HG03025 (cell line): ENCODE results near the gene SHCBP1.
"Not testable (repeated sequence)": the region's sequence is repeated elsewhere in the genome, so short reads cannot be mapped to it uniquely, and the experiment has no call there.

Experiments used
- ATAC-seq: cut with Tn5 transposase; IDR thresholded peaks from one replicate; pipeline ENCODE4 v1.9.1; 2021; ENCODE audit warnings: mild to moderate bottlenecking, moderate library complexity; ENCODE audit not compliant: unreplicated experiment, low FRiP score

Gene SHCBP1

DNA sequence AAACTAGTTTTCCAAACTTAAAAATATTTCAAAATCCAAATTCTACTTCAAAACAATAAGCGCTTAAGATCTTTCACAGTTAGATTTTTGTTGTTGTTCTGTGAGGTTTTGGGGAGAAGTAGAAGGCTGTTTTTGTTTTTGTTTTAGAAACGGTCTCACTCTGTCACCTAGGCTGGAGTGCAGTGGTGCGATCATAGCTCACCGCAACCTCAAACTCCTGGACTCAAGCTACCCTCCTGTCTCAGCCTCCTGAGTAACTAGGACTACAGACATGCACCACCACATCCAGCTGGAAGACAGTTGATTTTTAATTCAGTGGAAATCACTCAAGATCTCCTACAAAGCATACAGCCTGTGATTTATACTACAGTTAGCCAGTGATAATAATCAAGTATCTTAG, 2.7 kb downstream of the SHCBP1 start:
- ATAC-seq: no peak

DNA sequence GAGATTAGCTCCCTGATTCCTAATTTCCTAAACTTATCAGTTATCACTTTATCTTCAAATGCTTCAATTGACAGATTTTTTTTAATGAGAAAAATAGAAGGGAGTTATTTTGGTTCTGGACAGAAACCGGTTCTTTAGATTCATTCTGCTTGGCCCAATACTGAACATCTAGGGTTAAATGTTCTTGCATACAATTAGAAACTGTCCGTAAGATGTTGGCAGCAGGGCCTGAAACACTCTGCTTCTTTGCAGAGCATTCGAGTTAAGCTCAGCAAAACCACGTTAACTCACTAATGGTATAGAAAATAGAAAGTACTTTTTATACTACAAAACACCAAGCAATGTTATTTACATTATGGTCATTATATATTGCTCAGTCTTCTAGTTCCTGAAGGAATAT, 7.2 kb downstream of the SHCBP1 start:
- ATAC-seq: no peak

DNA sequence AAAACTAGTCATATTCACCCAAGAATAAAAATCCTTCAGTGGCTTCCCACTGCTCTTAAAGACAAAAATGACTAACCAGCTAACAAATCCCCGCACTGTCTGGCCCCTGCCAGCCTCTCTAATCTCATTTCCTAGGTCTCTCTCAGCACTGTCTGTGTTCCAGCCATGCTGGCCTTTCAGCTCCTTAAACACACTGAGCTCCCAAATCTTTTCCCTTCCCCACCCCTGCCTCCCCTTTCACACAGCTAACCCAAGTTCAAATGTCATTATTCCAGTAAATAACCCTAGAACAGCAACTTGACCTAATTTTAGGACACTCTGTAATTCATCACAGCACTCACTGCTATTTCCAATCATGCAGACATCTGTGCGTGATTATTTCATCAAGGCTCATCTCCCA, 7.8 kb downstream of the SHCBP1 start:
- no peak for ATAC-seq

DNA sequence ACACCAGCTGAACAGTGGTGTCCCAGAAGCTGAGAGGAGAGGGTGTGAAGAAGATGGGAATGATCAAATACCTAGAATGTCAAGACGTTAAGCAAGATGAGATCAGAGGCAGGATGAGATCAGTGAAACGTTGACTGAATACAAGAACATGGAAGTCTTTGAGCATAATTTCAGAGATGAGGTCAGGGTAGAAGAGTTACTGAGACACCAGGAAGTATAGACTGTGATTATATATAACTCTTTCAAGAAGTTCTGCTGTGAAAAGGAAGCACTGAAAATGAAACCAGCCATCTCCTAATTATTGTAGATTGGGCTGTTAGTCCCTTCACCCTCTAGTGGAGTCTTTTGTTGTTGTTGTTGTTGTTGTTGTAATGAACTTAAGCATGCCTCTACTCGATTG, 9.1 kb downstream of the SHCBP1 start:
- peak; percentile 74 for ATAC-seq

DNA sequence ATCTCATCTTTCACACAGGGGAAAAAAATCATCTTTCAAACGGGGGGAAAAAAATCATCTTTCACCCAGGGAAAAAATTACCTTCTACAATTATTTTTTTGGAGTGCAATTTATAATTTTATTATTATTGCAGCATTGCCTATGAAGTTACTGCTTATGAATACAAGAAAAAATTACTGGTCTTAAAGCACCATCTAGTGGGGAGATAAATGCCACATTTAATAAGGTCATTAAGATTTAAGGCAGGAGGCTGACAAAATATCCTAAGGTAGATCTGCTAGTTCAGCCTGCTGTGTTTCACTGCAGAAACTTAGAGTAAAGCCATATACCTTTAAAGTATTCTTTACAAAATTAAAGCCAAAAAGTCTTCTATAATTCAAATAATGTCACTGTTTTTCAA, 13.7 kb downstream of the SHCBP1 start:
- no peak for ATAC-seq

DNA sequence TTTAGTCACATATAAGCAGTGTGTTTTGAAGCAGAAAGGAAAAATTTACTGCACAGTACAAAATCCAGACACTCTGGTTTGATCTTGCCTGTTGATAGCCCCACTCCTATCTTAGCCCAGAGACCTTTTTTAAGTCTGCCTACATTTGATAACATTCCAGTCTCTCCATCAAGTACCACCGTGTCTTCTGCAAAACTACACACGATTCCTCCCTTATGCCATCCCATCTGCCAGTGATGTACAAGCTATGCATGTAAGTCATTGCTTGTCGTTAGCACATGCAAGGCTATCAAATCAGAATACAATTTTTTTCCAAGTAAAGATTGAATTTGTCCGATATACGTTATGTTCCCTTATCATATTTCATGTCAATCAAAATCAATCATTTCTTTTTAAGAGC, 14.9 kb downstream of the SHCBP1 start:
- ATAC-seq: no peak

DNA sequence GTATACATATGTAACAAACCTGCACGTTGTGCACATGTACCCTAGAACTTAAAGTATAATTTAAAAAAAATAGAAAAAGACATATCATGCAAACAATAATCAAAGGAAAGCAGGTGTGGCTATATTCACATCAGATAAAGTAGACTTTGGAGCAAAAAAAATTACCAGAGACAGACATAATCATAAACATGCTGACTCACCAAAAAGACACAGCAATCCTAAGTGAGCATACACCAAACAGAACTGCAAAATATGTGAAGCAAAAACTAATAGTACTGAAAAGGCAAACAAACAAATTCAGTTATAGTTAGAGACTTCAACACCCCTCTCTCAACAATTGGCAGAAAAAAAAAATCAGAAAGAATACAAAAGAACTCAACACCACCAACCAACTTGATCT, 29.9 kb downstream of the SHCBP1 start:
- ATAC-seq: no peak

DNA sequence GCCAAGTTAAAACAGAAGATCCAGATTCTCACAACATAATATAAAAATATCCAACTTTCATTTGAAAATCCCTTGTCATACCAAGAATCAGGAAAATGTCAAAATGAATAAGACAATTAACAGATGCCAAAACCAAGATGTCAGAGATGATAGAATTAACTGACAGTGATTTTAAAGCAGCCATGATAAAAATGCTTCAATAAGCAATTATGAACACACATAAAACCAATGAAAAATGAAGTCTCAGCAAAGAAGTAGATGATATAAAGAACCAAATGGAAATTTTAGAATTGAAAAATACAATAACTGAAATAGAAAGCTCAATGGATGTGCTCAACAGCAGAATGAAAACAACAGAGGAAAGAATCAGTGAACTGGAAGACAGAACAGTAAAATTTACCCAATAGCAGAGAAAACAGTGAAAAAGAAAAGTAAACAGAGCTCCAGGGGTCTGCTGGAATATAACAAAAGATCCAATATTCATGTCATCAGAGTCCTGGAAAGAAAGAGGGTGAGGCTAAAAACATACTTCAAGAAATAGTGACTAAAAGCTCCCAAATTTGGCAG, 35.1 kb downstream of the SHCBP1 start:
- no peak for ATAC-seq

DNA sequence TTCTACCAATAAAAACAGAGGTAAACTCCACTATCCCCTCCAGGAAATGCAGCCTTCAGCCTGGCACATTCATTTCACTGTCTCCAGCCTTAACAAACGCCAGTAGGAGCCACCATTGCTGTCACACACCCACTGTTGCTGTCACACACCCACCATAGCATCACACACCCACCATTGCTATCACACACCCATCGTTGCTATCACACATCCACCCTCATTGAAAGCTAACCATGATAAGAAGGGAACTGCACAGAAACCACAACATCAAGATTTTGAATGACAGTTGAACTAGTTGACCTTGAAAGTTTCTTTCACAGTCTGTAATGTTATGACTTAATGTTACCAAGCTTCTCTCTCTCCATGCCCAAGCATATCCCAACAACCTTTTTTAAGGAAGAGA, 38.1 kb downstream of the SHCBP1 start:
- ATAC-seq: no peak

DNA sequence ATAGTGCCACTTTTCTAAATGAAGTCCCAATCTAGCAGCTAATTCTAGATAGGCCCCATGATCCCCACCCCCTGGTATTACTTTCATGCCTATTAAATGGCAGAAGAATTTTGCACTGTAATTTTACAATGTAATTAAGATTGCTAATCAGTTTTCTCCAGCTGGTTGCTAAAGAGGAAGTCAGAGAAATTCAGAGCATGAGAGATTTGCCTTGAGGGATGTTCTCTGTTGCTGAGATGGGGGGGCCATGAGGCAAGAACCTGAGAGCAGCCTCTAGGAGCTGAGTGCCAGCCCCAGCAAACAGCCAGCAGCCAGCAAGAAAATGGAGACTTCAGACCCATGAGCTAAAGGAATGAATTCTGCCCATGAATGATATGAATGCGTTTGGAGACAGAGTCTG, 38.9 kb downstream of the SHCBP1 start:
- no peak for ATAC-seq

DNA sequence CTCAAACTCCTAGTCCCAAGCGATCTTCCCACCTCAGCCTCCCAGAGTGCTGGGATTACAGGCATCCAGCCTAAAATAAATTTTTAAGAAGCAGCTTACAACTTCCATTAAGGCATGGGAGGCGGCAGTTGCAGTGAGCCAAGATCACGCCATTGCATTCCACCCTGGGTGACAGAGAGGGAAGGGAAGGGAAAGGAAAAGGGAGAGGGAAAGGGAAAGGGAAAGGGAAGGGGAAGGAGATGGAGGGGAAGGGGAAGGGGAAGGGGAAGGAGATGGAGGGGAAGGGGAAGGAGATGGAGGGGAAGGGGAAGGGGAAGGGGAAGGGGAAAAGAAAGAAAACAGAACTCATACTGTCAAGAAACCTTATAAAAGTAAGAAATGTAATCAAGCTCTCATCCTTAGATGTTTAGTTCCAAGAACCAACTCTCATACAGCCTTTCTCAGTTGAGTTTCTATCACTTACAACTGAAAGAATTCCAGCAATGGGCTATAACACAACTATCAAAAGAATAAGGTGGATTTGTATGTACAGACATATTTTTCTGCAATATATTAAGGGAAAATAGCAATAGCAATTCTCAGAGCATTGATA, 43.1 kb downstream of the SHCBP1 start:
- no peak for ATAC-seq

DNA sequence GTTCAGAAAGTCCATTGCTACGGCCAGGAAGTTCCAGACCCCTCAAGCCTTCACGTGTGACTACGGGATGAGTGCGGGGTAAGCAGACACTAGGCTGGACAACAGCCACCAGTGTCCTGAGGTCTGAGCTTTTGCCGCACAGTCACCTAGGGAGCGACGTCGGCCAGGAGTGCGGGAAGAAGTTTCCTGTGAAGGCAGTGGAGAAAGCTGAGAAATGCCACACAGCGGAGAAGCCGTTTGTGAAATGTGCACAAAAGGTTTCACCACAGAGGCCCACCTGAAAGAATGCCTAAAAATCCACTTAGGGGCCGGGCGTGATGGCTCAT, 47.4 kb downstream of the SHCBP1 start:
- no peak for ATAC-seq

DNA sequence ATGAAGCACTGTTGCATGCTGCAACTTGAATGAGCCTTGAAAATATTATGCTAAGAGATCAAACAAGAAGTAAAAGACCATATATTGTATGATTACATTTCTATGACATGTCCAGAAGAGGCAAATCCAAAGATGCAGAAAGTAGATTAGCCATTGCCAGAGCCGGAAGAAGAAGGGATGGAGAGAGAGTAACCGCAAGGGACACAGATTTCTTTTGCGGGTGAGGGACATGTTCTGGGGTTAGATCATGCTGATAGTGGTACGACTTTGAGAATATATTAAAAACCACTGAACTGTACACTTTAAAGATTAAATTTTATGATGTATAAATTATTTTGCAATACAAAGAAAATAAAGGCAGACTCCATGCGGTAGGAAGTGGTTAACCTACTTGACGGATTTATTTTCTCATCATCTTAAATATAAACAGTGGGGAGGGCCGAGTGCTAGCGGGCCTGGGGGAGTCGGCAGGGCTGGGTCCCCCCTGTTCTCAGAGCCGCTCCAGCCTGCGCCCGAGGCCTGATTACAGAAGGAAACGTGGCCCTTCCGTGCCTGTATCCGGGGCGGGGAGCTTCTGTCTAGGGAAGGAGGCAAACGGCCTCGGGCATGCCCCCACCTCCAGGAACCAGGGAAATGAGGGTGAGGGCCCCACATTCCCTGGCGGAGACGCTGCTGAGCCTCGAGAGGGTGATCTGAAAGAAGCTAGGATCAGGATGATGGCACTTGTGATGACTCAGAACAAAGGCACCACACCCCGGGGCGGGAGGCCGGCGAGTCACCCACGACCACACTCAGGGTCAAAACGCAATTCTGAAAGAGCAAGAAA, 48.0 kb downstream of the SHCBP1 start:
- ATAC-seq: no peak

DNA sequence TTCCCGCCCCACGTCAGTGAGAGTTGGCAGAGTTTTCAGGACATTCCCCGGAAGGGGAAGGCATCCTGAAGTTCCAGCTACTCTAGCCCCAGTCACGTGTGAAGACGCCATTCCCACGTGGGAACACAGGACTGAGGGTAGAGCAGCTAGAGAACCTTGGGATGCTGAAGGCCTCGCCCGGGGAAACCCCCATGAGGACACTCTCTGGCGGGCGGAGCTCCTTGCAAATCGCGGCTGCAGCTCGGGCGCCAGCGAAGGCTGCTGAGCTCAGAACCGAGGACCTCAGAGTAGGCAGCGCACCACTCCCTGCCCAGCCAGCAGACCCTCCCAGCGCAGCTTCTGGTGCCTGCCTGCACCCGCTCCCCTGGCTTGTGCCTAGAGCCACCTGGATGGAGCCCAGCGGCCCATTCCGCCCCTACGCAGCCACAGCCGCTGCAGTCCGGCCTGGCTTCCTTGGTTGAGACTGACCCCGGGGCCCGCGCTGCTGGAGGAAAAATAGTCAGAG, 51.9 kb downstream of the SHCBP1 start:
- no peak for ATAC-seq

DNA sequence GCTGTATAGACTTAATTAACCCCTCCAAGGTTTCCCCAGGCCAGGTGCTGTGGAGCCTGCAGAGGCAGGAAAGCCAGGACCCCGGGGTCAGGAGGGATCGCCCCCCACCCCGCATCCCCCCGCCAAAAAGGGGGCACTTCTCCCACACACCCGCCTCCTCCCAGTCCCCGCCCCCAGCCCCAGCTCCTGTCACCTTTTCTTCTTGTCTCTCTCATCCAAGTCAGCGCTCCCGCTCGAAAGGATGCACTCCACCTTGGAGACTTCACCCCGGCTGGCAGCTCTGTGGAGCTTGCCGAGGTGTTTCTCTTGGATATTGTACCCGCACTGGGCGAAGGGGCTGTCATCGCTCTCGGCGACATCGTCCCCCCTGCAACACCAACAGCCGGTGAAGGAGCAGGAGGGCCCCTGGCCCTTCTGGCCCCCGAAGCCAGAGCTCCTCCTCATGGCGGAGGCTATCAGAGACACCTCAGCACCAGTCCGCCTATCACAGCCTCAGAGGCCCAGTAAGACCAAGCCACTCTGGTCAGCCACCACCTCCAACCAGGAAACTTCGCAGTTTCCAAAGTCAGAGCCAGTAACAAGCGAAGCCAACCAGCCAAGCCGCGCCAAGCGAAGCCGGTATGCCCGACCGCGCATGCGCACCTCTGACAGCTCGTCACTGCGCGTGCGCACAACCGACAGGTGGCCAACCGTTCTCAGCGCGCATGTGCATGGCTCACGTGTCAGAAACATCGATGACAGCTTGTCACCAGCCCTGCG, 52.5 kb downstream of the SHCBP1 start:
- no peak for ATAC-seq

DNA sequence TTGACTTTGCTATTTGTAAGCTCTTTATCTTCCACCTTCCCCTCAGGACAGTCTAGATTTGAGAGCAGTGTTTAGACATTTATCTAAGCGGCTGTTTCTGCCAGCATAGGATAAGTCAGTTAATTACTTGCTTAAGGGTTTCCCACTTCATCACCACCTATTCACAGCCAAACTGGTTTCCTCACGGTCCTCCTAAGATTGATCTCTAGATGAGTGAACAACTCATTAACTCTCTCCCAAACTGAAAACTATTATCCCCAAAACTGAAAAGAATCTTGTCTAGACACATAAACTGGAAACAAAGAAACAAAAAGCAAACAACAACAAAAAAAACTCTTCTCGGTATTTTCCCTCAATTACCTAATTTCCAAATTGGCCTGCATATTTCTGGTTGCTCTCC, 58.2 kb downstream of the SHCBP1 start:
- no peak for ATAC-seq

DNA sequence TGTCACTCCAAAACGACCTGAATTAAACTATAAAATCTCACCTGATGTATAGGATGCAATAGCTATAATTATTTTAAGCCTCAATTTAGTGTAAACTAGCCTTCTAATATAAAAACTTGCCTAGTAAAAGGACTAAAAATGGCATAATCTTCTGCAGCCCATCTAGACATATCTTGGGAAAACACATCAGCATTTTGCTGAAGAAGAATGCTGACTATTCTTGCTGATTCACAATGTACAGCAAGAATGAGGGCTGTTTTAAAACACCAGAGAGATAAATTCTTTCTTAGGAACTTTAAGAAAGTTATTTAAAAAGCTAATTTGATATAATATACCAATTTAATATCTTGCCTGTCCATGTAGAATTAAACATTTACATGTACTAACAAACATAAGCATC, 63.2 kb downstream of the SHCBP1 start:
- no peak for ATAC-seq

DNA sequence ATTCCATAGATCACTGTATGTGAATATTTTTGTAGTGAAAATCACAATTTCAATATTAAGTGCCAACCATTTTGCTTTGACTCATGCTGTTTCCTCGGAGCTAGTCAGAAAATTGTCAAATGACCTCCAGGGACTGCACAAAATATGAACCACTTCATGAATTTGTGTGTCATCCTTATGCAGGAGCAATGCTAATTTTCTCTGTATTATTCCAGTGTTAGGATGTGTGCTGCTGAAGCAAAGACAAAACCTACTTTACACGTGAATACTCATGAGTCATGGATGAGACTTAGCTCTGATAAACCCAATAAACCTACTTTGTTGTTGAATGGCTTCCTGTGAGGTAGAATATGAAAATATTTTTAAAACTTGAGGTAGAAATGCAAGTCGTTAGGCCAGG, 65.2 kb downstream of the SHCBP1 start:
- ATAC-seq: no peak

DNA sequence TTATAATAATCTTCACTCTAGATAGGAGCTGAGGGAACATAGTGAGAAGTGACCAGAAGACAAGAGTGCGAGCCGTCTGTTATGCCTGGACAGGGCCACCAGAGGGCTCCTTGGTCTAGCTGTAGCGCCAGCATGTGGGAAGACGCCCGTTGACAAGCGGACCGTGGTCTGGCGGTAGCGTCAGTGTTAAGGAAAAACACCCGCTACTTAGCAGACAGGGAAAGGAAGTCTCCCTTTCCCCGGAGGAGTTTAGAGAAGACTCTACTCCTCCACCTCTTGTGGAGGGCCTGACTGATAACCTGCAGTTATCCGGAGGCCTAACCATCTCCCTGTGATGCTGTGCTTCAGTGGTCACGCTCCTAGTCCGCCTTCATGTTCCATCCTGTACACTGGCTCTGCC, 66.7 kb downstream of the SHCBP1 start:
- not testable (repeated sequence) for ATAC-seq

DNA sequence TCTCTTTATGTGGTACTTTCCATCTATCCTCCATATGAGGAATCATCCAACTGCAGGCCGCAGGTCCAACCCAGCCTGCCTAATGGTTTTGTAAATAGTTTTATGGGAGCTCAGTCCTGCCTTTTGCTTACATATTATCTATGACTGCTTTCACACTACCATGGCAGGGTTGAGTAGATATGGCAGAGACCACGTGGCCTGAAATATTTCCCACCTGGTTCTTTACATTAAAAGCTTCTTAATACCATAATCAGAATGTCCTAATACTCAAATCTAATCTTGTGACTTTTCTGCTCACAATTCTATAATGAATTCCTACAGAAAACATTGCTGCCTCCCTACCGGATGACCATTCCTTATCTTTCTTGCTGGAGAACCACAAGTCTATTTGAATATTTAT, 71.7 kb downstream of the SHCBP1 start:
- ATAC-seq: no peak
